DMS53 (cell line): ENCODE results near the gene LNPEP.

Experiments
- DNase-seq: peaks from one replicate; lab custom pipeline; 2025; lab: John Stamatoyannopoulos, UW

Gene LNPEP

GRCh38 chr5:97000391-97000790, 64.5 kb downstream of the LNPEP start:
- DNase-seq, result no peak

GRCh38 chr5:97002983-97003382, 67.1 kb downstream of the LNPEP start:
- DNase-seq, result no peak

GRCh38 chr5:97004423-97005060, 68.7 kb downstream of the LNPEP start:
- no peak for DNase-seq

- DNase-seq, result no peak
Observed at GRCh38 chr5:97006454-97007060, 70.7 kb downstream of the LNPEP start.

GRCh38 chr5:97009212-97009898, 73.5 kb downstream of the LNPEP start:
- DNase-seq, result peak; percentile 8

GRCh38 chr5:97009921-97010320, 74.0 kb downstream of the LNPEP start:
- DNase-seq, result no peak

- DNase-seq, result no peak
Observed at GRCh38 chr5:97010606-97011005, 74.7 kb downstream of the LNPEP start.

GRCh38 chr5:97011567-97011966, 75.7 kb downstream of the LNPEP start:
- no peak for DNase-seq

- DNase-seq, result peak; percentile 12
Observed at GRCh38 chr5:97019435-97020117, 83.7 kb downstream of the LNPEP start.

- DNase-seq, result no peak
Observed at GRCh38 chr5:97021416-97021815, 85.5 kb downstream of the LNPEP start.

- DNase-seq, result no peak
Observed at GRCh38 chr5:97022898-97023297, 87.0 kb downstream of the LNPEP start.

- no peak for DNase-seq
Observed at GRCh38 chr5:97026721-97027120, 90.8 kb downstream of the LNPEP start.

- DNase-seq, result peak; percentile 41
Observed at GRCh38 chr5:97037819-97038218, 101.9 kb downstream of the LNPEP start.

- no peak for DNase-seq
Observed at GRCh38 chr5:97041239-97041638, 105.4 kb downstream of the LNPEP start.

GRCh38 chr5:97042996-97043395, 107.1 kb downstream of the LNPEP start:
- no peak for DNase-seq

- no peak for DNase-seq
Observed at GRCh38 chr5:97043511-97043910, 107.6 kb downstream of the LNPEP start.

- peak; percentile 59 for DNase-seq
Observed at GRCh38 chr5:97044052-97044451, 108.2 kb downstream of the LNPEP start.

- peak; percentile 11 for DNase-seq
Observed at GRCh38 chr5:97046270-97046982, 110.5 kb downstream of the LNPEP start.

- DNase-seq, result no peak
Observed at GRCh38 chr5:97047076-97047475, 111.2 kb downstream of the LNPEP start.

- DNase-seq, result no peak
Observed at GRCh38 chr5:97049175-97049574, 113.3 kb downstream of the LNPEP start.

GRCh38 chr5:97056263-97056662, 120.4 kb downstream of the LNPEP start:
- no peak for DNase-seq

- peak; percentile 18 for DNase-seq
Observed at GRCh38 chr5:97062046-97062445, 126.2 kb downstream of the LNPEP start.
